ENCODE measurements around the gene PLXNA1.

Gene PLXNA1

DNA sequence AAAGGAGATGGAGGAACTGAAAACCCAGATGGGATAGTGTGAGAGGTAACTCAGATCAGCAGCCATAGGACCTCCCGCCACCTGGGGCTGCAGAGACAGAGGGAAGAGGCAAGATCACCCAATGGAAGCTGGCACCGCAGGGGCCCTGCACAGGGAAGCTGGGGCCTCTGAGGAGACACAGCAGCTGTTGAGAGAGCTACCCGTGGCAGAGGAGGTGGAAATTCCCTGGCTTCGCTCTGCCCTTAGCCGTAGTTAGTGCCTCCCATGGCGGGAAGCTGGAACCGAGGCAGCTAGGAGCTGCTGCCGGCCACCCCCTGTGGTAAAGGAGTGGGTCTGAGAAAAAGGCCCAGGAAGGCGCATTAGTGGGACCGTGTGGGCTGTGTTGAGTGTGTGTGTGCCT, 18.0 kb upstream of the PLXNA1 start:
- no peak for TF ChIP-seq POU2F2 (IDR thresholded peaks at IDR 0.05; ENCODE audit: low read depth, low read length)
- DNase-seq (ENCODE audit: insufficient read length, low spot score) (no peak), FAIRE-seq (no peak)

DNA sequence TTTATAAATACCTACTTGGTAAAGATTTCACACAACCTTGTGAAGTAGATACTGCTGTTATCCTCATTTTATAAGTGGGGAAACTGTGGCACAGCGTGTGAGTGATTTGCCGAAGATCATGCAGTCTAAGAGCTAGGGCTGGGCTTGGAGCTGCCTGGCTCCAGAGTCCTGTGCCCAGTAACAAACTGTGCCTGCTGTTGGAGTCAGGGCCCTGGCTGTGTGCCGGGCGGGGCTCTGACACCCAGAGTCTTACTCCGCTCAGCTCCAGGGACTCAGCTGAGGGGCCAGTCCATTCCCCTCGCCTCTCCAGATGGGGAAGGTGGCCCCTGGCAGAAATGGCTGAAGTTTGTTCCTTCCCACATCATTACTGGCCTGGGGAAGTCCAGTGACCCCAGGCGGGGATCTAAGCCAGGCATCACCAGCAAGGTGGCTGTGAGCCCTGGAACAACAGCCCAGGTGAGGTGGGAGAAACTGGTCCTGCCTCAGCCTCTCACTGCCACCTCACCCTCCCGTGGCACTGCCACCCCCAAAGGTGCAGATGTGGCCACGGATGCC, 17.3 kb upstream of the PLXNA1 start:
- no peak for TF ChIP-seq POLR2A (IDR thresholded peaks at IDR 0.05; ENCODE audit: low read depth, low read length)
- no peak for TF ChIP-seq SPI1 (IDR thresholded peaks at IDR 0.05; ENCODE audit: low read depth, low read length)
- no peak for TF ChIP-seq POLR2AphosphoS5 (IDR thresholded peaks at IDR 0.05; ENCODE audit: low read depth, low read length)
- no peak for TF ChIP-seq POU2F2 (IDR thresholded peaks at IDR 0.05; ENCODE audit: low read depth, low read length)
- TF ChIP-seq TAF1 (IDR thresholded peaks at IDR 0.05; ENCODE audit: low read depth, low read length), result no peak
- no peak for TF ChIP-seq PAX5 (IDR thresholded peaks at IDR 0.05; ENCODE audit: insufficient read depth, low read length, severe bottlenecking)
- FAIRE-seq (no peak), DNase-seq (ENCODE audit: insufficient read length, low spot score) (no peak)

DNA sequence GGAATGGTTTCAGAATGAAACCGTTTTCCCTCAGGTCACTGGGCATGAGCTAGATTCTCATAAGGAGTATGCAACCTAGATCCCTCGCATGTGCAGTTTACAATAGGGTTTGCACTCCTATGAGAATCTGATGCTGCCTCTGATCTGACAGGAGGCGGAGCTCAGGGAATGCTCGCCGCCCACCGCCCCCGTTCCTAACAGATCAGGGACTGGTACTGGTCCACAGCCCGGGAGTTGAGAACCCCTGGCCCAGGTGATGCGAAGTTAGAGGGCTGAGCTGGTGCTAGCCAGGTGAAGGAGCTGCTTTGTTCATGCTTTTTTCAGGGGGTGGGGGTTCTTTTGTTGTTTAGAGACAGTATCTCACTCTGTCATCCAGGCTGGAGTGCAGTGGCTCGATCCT, 15.5 kb upstream of the PLXNA1 start:
- no peak for DNase-seq (ENCODE audit: insufficient read length, low spot score)
- TF ChIP-seq TAF1 (IDR thresholded peaks at IDR 0.05; ENCODE audit: low read depth, low read length), result no peak
- TF ChIP-seq POLR2A (IDR thresholded peaks at IDR 0.05; ENCODE audit: low read depth, low read length), result no peak
- FAIRE-seq, result no peak

DNA sequence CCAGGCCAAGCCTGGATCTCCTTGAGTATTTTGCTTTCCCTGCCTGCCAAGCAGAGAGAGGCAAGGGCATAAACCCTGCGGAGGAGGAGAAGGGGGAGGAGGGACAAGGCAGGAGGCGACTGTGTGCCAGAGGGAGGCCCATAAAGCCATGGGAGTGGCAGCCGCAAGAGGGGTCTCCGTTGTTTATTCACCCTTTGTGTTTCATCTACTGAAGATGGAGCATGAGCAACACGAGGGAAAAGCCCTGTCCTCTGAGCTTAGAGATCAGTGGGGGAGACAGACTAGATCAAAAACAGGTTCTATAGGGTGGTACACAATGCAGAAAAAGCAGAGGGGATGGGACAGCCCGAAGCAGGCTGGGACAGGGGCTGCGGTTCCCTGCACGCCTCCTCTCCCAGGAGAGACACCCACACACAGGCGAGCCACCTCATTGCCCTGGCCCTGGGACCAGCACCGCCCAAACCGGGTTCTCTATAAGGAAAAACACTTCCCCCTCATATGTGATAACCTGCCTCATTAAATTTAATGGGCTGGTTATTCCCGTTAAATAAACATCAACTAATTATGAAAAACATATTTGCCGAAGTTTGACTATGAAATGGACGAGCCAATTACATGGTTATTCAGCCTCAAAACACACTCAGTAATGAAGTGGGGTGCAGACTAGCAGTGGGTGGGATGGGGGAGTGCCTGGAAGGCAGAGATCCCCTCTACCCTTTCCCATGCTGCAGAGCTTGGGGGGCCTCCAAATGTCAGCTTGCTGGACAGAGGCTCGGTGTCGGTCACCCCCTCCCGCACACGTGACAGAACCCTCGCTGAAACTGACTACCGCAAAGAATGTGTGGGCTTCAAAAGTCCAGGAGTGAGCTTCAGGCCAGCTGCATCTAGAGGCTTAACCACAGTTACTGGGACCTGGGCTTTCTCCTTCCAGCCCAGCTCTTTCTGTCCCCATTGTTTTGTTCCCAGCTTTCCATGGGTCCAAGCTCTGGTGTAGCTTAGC, 14.2 kb upstream of the PLXNA1 start:
- DNase-seq (ENCODE audit: insufficient read length, low spot score) (no peak), FAIRE-seq (peak; percentile 20)
- TF ChIP-seq POLR2A (IDR thresholded peaks at IDR 0.05; ENCODE audit: low read depth, low read length), result no peak
- TF ChIP-seq POLR2AphosphoS5 (IDR thresholded peaks at IDR 0.05; ENCODE audit: low read depth, low read length), result no peak
- no peak for TF ChIP-seq SPI1 (IDR thresholded peaks at IDR 0.05; ENCODE audit: low read depth, low read length)
- TF ChIP-seq PAX5 (IDR thresholded peaks at IDR 0.05; ENCODE audit: insufficient read depth, low read length, severe bottlenecking), result no peak
- no peak for TF ChIP-seq TAF1 (IDR thresholded peaks at IDR 0.05; ENCODE audit: low read depth, low read length)
- no peak for TF ChIP-seq POU2F2 (IDR thresholded peaks at IDR 0.05; ENCODE audit: low read depth, low read length)

DNA sequence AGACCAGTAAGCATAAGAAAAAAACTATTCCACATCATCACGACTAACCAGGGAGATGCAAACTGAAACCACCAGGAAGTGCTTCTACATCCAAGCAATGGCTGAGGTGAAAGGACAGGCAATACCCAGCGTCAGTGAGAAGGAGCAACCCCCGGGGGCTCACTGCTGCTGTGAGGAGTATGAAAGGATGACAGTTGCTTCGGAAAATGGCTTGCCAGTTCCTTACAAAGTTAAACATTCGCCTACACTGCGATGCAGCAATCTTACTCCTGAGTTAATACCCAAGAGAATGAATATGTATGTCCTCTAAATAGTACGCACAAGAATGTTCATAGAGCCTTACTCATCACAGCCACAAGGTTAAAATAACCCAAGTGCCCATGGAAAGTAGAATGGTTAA, 13.3 kb upstream of the PLXNA1 start:
- DNase-seq (ENCODE audit: insufficient read length, low spot score), result no peak
- FAIRE-seq, result no peak

DNA sequence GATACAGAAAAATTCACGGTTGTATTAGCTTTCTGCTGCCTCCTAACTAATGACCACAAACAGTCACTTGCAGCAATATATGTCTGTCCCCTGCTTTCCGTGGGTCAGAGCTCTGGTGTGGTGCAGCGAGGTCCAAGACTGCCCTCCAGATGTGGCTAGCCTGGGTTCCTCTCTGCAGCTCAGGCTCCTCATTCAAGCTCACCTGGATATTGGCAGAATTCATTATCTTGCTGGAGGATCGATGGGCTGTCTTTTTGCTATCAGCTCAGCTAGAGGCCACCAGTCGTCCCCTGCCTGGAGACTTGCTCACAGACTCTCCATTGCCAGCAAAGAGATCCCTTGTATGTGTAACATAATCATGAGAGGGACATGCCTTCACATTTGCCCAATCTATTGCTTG, 12.8 kb upstream of the PLXNA1 start:
- no peak for DNase-seq (ENCODE audit: insufficient read length, low spot score)
- FAIRE-seq, result no peak
- TF ChIP-seq POLR2A (IDR thresholded peaks at IDR 0.05; ENCODE audit: low read depth, low read length) (no peak), SPI1 (IDR thresholded peaks at IDR 0.05; ENCODE audit: low read depth, low read length) (no peak), PAX5 (IDR thresholded peaks at IDR 0.05; ENCODE audit: insufficient read depth, low read length, severe bottlenecking) (no peak), POLR2AphosphoS5 (IDR thresholded peaks at IDR 0.05; ENCODE audit: low read depth, low read length) (no peak), POU2F2 (IDR thresholded peaks at IDR 0.05; ENCODE audit: low read depth, low read length) (no peak), TAF1 (IDR thresholded peaks at IDR 0.05; ENCODE audit: low read depth, low read length) (no peak)

More for the DNA sequence above, 13.3 kb upstream of the PLXNA1 start:
- TF ChIP-seq POLR2A (IDR thresholded peaks at IDR 0.05; ENCODE audit: low read depth, low read length) (no peak), PAX5 (IDR thresholded peaks at IDR 0.05; ENCODE audit: insufficient read depth, low read length, severe bottlenecking) (no peak), SPI1 (IDR thresholded peaks at IDR 0.05; ENCODE audit: low read depth, low read length) (no peak), TAF1 (IDR thresholded peaks at IDR 0.05; ENCODE audit: low read depth, low read length) (no peak), POLR2AphosphoS5 (IDR thresholded peaks at IDR 0.05; ENCODE audit: low read depth, low read length) (no peak), POU2F2 (IDR thresholded peaks at IDR 0.05; ENCODE audit: low read depth, low read length) (no peak)

DNA sequence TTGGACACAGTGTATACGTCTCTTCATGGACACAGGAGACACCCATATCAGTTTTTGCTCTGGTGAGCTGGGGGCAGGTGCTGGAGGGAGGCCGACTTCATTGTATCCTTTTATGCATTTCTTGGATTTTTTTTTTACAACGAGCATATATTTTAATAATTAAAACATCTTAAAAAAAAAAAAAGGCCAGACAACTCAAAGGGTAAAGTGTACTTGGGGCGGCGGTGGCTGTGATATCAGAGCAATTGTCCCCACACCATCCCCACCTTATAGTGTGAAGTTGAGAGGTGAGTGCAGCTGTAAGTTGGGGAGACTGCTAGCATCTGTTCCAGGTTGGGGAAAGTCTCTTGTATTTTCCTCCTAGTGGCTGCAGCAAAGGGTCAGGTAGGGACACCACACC, 12.0 kb upstream of the PLXNA1 start:
- no peak for DNase-seq (ENCODE audit: insufficient read length, low spot score)
- FAIRE-seq, result no peak
- no peak for TF ChIP-seq TAF1 (IDR thresholded peaks at IDR 0.05; ENCODE audit: low read depth, low read length)
- no peak for TF ChIP-seq POU2F2 (IDR thresholded peaks at IDR 0.05; ENCODE audit: low read depth, low read length)
- TF ChIP-seq POLR2AphosphoS5 (IDR thresholded peaks at IDR 0.05; ENCODE audit: low read depth, low read length), result no peak
- TF ChIP-seq POLR2A (IDR thresholded peaks at IDR 0.05; ENCODE audit: low read depth, low read length), result no peak
- no peak for TF ChIP-seq SPI1 (IDR thresholded peaks at IDR 0.05; ENCODE audit: low read depth, low read length)
- no peak for TF ChIP-seq PAX5 (IDR thresholded peaks at IDR 0.05; ENCODE audit: insufficient read depth, low read length, severe bottlenecking)

DNA sequence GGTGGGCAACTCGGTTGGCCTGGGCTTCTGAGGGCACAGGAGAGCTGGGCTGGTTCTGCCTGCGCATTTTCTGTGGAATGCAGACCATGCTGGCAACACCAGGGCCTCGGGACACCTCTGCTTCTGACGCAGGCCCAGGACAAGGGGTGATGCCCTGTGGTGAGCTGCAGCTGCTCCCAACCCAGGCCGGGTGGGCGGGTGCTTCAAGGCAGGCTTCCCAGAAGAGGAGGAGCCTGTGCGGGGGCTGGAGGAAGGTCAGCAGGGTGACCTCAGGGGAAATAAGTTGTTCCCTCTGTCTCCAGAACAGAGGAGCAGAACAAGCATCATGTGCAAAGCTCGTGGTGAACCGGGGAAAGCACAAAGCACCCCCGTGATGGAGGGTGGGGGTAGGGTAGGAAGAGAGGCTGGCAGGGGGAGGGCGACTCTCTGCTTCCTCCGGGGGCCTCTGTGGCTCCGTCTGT, 11.0 kb upstream of the PLXNA1 start:
- DNase-seq (ENCODE audit: insufficient read length, low spot score), result no peak
- TF ChIP-seq PAX5 (IDR thresholded peaks at IDR 0.05; ENCODE audit: insufficient read depth, low read length, severe bottlenecking), result no peak
- TF ChIP-seq POU2F2 (IDR thresholded peaks at IDR 0.05; ENCODE audit: low read depth, low read length), result no peak
- TF ChIP-seq POLR2AphosphoS5 (IDR thresholded peaks at IDR 0.05; ENCODE audit: low read depth, low read length), result no peak
- no peak for TF ChIP-seq POLR2A (IDR thresholded peaks at IDR 0.05; ENCODE audit: low read depth, low read length)
- no peak for TF ChIP-seq SPI1 (IDR thresholded peaks at IDR 0.05; ENCODE audit: low read depth, low read length)
- TF ChIP-seq TAF1 (IDR thresholded peaks at IDR 0.05; ENCODE audit: low read depth, low read length), result no peak
- no peak for FAIRE-seq

DNA sequence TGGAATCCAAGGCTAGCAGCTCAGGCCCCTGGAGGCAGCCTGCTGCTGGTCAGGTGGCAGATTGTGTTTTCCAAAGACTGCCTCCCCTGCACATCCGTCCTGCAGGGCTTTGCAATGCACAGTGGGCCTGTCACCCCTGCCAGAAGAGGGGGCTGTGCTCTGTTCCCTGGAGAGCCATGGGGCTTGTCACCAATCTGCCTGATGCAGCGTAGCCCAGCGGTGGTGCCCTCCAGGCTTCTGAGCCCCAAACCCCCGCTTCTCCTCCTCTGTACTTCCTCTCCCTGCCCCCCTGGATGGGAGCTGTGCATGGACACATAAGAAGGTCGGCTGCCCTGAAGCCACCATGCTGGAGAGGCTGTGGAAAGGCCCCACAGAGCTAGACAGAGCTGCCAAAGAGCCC, 10.0 kb upstream of the PLXNA1 start:
- no peak for TF ChIP-seq POU2F2 (IDR thresholded peaks at IDR 0.05; ENCODE audit: low read depth, low read length)
- TF ChIP-seq SPI1 (IDR thresholded peaks at IDR 0.05; ENCODE audit: low read depth, low read length), result no peak
- TF ChIP-seq POLR2AphosphoS5 (IDR thresholded peaks at IDR 0.05; ENCODE audit: low read depth, low read length), result no peak
- TF ChIP-seq PAX5 (IDR thresholded peaks at IDR 0.05; ENCODE audit: insufficient read depth, low read length, severe bottlenecking), result no peak
- no peak for TF ChIP-seq POLR2A (IDR thresholded peaks at IDR 0.05; ENCODE audit: low read depth, low read length)
- TF ChIP-seq TAF1 (IDR thresholded peaks at IDR 0.05; ENCODE audit: low read depth, low read length), result no peak
- no peak for DNase-seq (ENCODE audit: insufficient read length, low spot score)
- FAIRE-seq, result no peak

Data from GM12891 (cell line).